Stimulated activated memory B cell treated with anti-CD40 and anti-IgM and Interleukin-4, amounts not matched to agents 10 μg/mL and 1 μg/mL and 100 μg/mL, for 72 hours (primary cell): Measurements from ENCODE around the gene TK2.
"Not testable (repeated sequence)": the region's sequence is repeated elsewhere in the genome, so short reads cannot be mapped to it uniquely, and the experiment has no call there.

ENCODE experiments used
- ATAC-seq: fragments of 150-1000 bp; cut with Tn5 transposase; 2 replicates; pipeline ENCODE4 v1.10.0; 2021
- H3K27ac Mint-ChIP-seq: one replicate; pipeline ENCODE4 v1.8.0; 2022; ENCODE audit warnings: mild to moderate bottlenecking, mixed read lengths
- H3K27me3 Mint-ChIP-seq: one replicate; pipeline ENCODE4 v1.8.0; 2022; ENCODE audit warnings: mixed read lengths
- H3K36me3 Mint-ChIP-seq: one replicate; pipeline ENCODE4 v1.8.0; 2022; ENCODE audit warnings: mixed read lengths
- H3K4me1 Mint-ChIP-seq: one replicate; pipeline ENCODE4 v1.8.0; 2022; ENCODE audit warnings: mixed read lengths
- H3K4me3 Mint-ChIP-seq: one replicate; pipeline ENCODE4 v1.8.0; 2022; ENCODE audit warnings: mild to moderate bottlenecking, moderate library complexity, mixed read lengths
- H3K9me3 Mint-ChIP-seq: one replicate; pipeline ENCODE4 v1.8.0; 2022; ENCODE audit warnings: mixed read lengths

Gene TK2

GRCh38 chr16:66580605-66581209, 30.8 kb upstream of the TK2 start:
- Mint-ChIP-seq H3K27ac (no peak overlapping the region), H3K36me3 (peaks cover 6% of the 10 kb centered on the region), H3K9me3 (peaks cover 3% of the 10 kb centered on the region), H3K4me3 (no peak overlapping the region), H3K27me3 (peaks cover 35% of the 10 kb centered on the region), H3K4me1 (peaks cover 11% of the 10 kb centered on the region)
- ATAC-seq: no peak

- Mint-ChIP-seq H3K4me3 (peak within 1 kb of the TSS; percentile 43), H3K36me3 (peaks cover 6% of the 10 kb centered on the region), H3K27ac (no peak within 1 kb of the TSS), H3K4me1 (peaks cover 8% of the 10 kb centered on the region), H3K27me3 (peaks cover 35% of the 10 kb centered on the region), H3K9me3 (peaks cover 3% of the 10 kb centered on the region)
- peak; percentile 20 for ATAC-seq
Observed at GRCh38 chr16:66578651-66579531, 29.0 kb upstream of the TK2 start, which contains the start of gene CMTM2. TSS of gene CMTM2 (plus strand) at chr16:66579463. CDS start at chr16:66579608, 145 bp downstream.

- H3K4me1 Mint-ChIP-seq: peaks cover 15% of the 10 kb centered on the region
- ATAC-seq: no peak
- no peaks in the 10 kb centered on the region for H3K9me3 Mint-ChIP-seq
- H3K4me3 Mint-ChIP-seq: no peak overlapping the region
- H3K27ac Mint-ChIP-seq: no peak overlapping the region
- H3K36me3 Mint-ChIP-seq: no peaks in the 10 kb centered on the region
- H3K27me3 Mint-ChIP-seq: peaks cover 35% of the 10 kb centered on the region
Observed at GRCh38 chr16:66576296-66576695, 26.4 kb upstream of the TK2 start.

GRCh38 chr16:66575060-66575459, 25.1 kb upstream of the TK2 start:
- Mint-ChIP-seq H3K27me3 (peaks cover 32% of the 10 kb centered on the region), H3K9me3 (no peaks in the 10 kb centered on the region), H3K4me1 (peaks cover 15% of the 10 kb centered on the region), H3K27ac (no peak overlapping the region), H3K4me3 (no peak overlapping the region), H3K36me3 (no peaks in the 10 kb centered on the region)
- ATAC-seq: no peak

- Mint-ChIP-seq H3K27ac (no peak overlapping the region), H3K27me3 (peaks cover 27% of the 10 kb centered on the region), H3K9me3 (no peaks in the 10 kb centered on the region), H3K36me3 (no peaks in the 10 kb centered on the region), H3K4me1 (peaks cover 15% of the 10 kb centered on the region), H3K4me3 (no peak overlapping the region)
- ATAC-seq: no peak
Observed at GRCh38 chr16:66574531-66574930, 24.6 kb upstream of the TK2 start.

- Mint-ChIP-seq H3K36me3 (no peaks in the 10 kb centered on the region), H3K27me3 (peaks cover 22% of the 10 kb centered on the region), H3K27ac (no peak overlapping the region), H3K4me1 (peaks cover 15% of the 10 kb centered on the region), H3K4me3 (no peak overlapping the region), H3K9me3 (no peaks in the 10 kb centered on the region)
- no peak for ATAC-seq
Observed at GRCh38 chr16:66574081-66574480, 24.2 kb upstream of the TK2 start.

- Mint-ChIP-seq H3K27ac (no peak overlapping the region), H3K4me3 (no peak overlapping the region), H3K36me3 (peaks cover 4% of the 10 kb centered on the region), H3K4me1 (peaks cover 7% of the 10 kb centered on the region), H3K27me3 (peaks cover 5% of the 10 kb centered on the region), H3K9me3 (no peaks in the 10 kb centered on the region)
- no peak for ATAC-seq
Observed at GRCh38 chr16:66572356-66572755, 22.4 kb upstream of the TK2 start.

GRCh38 chr16:66569827-66570405, 20.0 kb upstream of the TK2 start:
- no peak overlapping the region for H3K27ac Mint-ChIP-seq
- no peaks in the 10 kb centered on the region for H3K27me3 Mint-ChIP-seq
- peaks cover 18% of the 10 kb centered on the region for H3K36me3 Mint-ChIP-seq
- peaks cover 7% of the 10 kb centered on the region for H3K4me1 Mint-ChIP-seq
- H3K9me3 Mint-ChIP-seq: no peaks in the 10 kb centered on the region
- no peak overlapping the region for H3K4me3 Mint-ChIP-seq
- ATAC-seq: no peak

GRCh38 chr16:66569131-66569530, 19.2 kb upstream of the TK2 start:
- ATAC-seq: no peak
- Mint-ChIP-seq H3K27me3 (no peaks in the 10 kb centered on the region), H3K9me3 (no peaks in the 10 kb centered on the region), H3K4me1 (peaks cover 7% of the 10 kb centered on the region), H3K27ac (no peak overlapping the region), H3K4me3 (no peak overlapping the region), H3K36me3 (peaks cover 18% of the 10 kb centered on the region)

- Mint-ChIP-seq H3K9me3 (no peaks in the 10 kb centered on the region), H3K27ac (no peak overlapping the region), H3K4me1 (peaks cover 7% of the 10 kb centered on the region)
Observed at GRCh38 chr16:66568355-66568754, 18.4 kb upstream of the TK2 start.

GRCh38 chr16:66567270-66567669, 17.3 kb upstream of the TK2 start:
- H3K9me3 Mint-ChIP-seq, H3K27ac Mint-ChIP-seq, ATAC-seq, H3K4me1 Mint-ChIP-seq, H3K4me3 Mint-ChIP-seq, H3K27me3 Mint-ChIP-seq: not testable (repeated sequence)
- peaks cover 18% of the 10 kb centered on the region for H3K36me3 Mint-ChIP-seq

More at GRCh38 chr16:66568355-66568754, 18.4 kb upstream of the TK2 start:
- H3K36me3 Mint-ChIP-seq: peaks cover 18% of the 10 kb centered on the region
- H3K4me3 Mint-ChIP-seq: no peak overlapping the region
- H3K27me3 Mint-ChIP-seq: no peaks in the 10 kb centered on the region
- ATAC-seq: no peak

- Mint-ChIP-seq H3K36me3 (peaks cover 18% of the 10 kb centered on the region), H3K4me3 (no peak within 1 kb of the TSS), H3K9me3 (no peaks in the 10 kb centered on the region), H3K27me3 (no peaks in the 10 kb centered on the region), H3K27ac (no peak within 1 kb of the TSS), H3K4me1 (peaks cover 6% of the 10 kb centered on the region)
- ATAC-seq: no peak
Observed at GRCh38 chr16:66566051-66566901, 16.4 kb upstream of the TK2 start, which contains the start of gene CMTM1. TSS of gene CMTM1 (plus strand) at chr16:66566439. CDS start at chr16:66566514, 75 bp downstream.

GRCh38 chr16:66563574-66564334, 13.8 kb upstream of the TK2 start:
- Mint-ChIP-seq H3K9me3 (no peaks in the 10 kb centered on the region), H3K4me3 (no peak overlapping the region), H3K36me3 (peaks cover 26% of the 10 kb centered on the region), H3K27me3 (no peaks in the 10 kb centered on the region), H3K27ac (no peak overlapping the region), H3K4me1 (peaks cover 6% of the 10 kb centered on the region)
- ATAC-seq: no peak

GRCh38 chr16:66562986-66563385, 13.1 kb upstream of the TK2 start:
- Mint-ChIP-seq H3K27ac (no peak overlapping the region), H3K36me3 (peaks cover 26% of the 10 kb centered on the region)

More at GRCh38 chr16:66562986-66563385, 13.1 kb upstream of the TK2 start:
- H3K27me3 Mint-ChIP-seq: no peaks in the 10 kb centered on the region
- ATAC-seq: no peak
- H3K4me3 Mint-ChIP-seq: no peak overlapping the region
- peaks cover 6% of the 10 kb centered on the region for H3K4me1 Mint-ChIP-seq
- no peaks in the 10 kb centered on the region for H3K9me3 Mint-ChIP-seq
